Measurements from ENCODE around the gene PRAC2.
"Not testable (repeated sequence)": the region's sequence is repeated elsewhere in the genome, so short reads cannot be mapped to it uniquely, and the experiment has no call there.

Gene PRAC2

DNA sequence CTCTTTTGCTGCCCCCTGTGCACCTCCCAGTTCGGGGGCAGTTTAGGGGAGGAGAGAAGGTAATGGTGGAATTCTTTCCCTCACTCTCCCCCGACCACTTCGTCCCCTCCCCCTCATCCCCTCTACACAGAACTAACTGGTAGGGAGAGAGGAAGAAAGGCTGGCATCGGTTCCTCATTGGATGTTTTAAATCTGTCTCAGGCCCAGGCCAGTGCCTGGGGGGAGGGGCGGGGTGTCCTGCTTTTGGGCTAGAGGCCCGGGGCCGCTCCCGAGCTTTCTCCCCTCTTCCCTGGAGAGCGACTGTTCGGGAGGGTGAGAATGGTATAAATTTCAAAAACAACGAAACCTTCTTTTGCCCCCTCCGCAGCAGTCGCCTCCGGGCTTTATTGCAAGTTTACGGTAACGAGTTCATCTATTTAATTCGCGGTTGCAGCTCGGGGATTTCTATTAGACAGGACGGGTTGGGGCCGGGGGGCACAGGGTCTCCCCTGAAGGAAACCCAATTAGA lies at the start of gene PRAC2:
TSS of gene PRAC2 (plus strand) at position 271 of the 508 bp plus-strand sequence. CDS start 1,226 bp downstream, outside the sequence.
- DNase-seq (ENCODE audit: low read depth in 2 of 2): no peak

DNA sequence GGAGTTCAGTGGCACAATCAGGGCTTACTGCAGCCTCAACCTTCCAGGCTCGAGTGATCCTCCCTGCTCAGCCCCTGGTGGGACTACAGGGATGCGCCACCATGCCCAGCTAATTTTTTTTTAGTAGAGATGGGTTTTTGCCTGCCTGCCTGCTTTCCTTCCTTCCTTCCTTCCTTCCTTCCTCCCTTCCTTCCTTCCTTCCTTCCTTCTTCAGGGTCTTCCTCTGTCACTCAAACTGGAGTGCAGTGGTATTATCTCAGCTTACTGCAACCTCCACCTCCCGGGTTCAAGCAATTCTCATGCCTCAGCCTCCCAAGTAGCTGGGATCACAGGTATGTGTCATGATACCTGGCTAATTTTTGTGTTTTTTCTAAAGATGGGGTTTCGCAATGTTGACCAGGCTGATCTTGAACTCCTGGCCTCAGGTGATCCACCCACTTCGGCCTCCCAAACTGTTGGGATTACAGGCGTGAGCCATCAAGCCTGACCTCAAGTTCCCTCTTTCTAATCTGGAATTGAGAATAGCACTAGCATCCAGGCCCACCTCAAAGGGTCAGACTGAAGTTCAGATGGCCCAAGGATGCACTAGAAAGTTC lies 45.9 kb upstream of the PRAC2 start:
- DNase-seq (ENCODE audit: low read depth in 2 of 2): no peak

DNA sequence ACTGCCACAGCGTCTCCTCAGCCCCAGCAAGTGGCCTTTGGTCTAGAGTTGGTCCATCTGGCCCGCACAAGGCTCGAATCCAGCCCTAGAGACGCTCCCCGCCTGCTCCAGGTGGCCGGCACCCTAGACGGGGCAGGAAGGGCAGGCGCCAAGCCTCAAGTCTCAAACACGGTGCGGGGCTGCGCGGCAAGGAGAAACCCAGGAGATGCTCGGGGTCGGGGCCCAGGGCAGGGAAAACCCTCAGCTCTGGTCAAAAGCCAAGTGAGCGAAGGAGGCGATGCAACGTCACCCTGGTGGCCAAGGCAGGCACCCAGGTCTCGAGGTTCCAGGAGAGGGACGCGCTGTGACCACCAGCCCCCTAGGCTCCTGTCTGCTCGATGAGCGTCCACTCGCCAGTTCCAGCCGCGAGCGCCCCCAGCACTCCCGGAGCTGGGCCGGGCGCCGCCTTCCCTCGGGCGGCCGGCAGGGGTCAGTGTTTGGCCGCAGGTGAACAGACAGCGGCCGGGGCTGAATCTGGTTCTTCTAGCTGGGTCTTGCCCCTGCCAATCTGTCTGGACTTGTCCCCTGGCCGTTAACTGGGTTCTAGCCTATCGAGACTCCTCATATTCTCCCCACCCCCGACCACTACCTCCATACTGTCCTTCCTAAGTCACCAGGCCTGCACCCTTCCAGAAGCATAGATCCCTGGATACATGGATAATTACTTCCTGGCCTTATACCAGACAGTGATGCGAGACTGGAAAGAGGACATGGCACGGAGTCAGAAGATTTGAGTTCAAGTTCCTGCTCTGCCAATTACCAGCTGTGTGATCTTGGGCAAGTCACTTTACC lies 44.6 kb upstream of the PRAC2 start:
- DNase-seq (ENCODE audit: low read depth in 2 of 2): peak; percentile 39 to 42

DNA sequence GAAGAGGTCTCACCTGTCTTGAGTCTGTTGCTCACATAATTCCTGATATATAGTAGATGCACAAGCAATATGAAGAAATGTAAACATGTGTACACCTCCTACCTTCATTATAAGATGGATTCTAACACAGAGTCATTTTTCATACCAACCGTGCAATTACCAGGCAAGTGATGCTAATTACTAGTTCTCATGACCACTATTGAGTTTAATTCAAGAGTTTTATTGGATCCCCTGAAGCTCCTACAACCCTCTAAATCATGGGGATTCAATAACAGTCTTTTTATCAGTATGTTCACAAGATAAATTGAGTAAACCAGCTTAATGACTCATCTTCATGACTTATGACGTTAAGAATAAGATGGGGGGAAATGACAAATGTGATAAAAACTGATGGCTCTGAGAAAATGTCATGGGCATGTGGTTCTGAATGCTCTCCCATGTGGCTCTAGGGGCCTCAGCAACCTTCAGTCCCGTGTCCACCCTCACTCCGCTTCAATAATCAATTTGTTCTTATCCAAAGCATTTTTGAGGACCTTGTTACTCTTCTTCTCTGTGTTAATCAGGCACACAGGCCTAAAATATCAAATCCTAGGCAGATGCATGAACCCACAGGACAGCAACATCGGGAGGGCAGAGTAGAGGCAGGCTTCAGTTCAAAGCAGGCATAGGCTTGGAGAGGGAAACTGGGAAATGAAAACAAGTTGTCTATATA lies 43.4 kb upstream of the PRAC2 start:
- no peak for DNase-seq (ENCODE audit: low read depth in 2 of 2)

DNA sequence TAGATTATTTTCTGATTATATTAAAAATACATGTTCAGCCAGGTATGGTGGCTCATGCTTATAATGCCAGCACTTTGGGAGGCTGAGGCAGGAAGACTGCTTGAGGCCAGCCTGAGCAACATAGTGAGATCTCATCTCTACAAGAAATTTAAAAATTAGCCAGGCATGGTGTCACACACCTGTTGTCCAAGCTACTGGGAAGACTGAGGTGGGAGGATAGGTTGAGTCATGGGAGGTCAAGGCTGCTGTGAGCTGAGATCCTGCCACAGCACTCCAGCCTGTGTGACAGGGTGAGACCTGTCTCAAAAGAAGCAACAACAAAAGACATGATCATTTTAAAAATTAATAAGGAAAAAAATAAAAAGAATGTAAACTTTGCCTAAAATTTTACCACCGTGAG lies 41.4 kb upstream of the PRAC2 start:
- no peak for DNase-seq (ENCODE audit: low read depth in 2 of 2)

DNA sequence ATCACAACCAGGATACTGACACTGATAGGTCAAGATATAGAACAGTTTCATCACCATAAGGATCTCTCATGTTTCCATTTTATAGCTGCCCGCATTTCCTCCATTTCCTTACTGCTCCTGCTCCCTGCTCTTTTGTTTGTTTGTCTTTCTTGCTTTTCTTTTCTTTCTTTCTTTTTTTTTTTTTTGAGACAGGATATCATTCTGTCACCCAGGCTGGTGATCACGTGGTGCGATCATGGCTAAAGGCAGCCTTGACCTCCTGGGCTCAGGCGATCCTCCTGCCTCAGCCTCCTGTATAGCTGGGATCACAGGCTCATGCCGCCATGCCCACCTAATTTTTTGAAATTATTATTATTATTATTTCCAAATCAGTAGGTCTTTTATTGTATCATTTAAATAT lies 32.3 kb upstream of the PRAC2 start:
- no peak for DNase-seq (ENCODE audit: low read depth in 2 of 2)

DNA sequence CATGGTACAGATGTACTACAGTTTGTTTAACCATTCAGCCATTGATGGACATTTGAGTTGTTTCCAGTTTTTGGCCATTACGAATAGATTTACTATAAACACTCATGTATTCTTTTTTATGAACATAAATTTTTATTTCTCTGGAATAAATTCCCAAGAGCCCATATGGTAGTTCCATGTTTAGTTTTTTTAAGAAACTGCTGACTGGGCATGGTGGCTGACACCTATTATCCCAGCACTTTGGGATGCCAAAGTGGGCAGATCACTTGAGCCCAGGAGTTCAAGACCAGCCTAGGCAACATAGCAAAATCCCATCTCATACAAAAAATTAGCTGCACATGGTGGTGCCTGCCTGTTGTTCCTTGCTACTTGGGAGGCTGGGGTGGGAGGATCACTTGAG lies 30.9 kb upstream of the PRAC2 start:
- no peak for DNase-seq (ENCODE audit: low read depth in 2 of 2)

DNA sequence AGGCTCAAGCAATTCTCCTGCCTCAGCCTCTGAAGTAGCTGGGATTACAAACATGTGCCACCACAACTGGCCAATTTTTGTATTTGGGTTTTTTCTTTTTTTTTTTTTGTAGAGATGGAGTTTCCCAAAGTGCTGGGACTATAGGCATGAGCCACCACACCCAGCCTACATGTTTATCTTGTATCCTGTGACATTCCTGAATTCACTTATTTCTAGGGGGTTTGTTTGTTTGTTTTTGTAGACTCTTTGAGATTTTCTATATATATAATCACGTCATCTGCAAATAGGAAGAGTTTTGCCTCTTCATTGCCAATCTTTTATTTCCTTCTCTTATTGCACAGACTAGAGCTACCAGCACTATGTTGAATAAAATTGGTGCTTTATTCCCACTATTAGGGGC lies 29.8 kb upstream of the PRAC2 start:
- no peak for DNase-seq (ENCODE audit: low read depth in 2 of 2)

DNA sequence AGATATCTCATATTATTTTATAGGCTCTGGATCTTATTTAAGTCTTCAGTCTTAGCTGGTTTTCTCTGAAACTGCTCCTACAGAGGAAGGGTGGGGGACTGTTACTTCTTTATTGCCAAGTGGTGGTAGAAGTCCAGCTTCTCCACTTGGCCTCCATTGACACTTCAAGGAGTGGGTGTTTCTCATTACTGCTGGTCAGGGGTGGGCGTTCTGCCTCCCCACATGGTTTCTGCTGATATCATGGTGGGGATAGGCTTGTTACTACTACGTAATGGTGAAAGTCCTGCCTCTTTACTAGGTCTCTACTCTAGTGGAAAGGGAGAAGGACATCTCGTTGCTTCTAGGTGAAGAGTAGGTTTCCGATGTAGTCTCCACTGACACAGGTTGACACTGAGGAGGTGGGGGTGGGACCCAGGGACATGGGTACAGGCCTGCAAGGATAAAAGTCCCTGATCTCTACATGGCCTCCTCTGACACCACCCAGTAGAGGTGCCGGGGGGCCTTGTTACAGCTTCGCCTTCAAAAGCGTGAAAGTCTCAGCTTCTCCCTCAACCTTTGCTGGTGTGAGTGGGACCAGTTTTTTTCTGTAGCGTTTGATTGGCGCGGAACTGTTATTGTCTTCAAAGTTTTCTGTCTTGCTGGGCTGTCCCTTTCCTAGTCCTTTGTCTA lies 21.0 kb upstream of the PRAC2 start:
- no peak for DNase-seq (ENCODE audit: low read depth in 2 of 2)

DNA sequence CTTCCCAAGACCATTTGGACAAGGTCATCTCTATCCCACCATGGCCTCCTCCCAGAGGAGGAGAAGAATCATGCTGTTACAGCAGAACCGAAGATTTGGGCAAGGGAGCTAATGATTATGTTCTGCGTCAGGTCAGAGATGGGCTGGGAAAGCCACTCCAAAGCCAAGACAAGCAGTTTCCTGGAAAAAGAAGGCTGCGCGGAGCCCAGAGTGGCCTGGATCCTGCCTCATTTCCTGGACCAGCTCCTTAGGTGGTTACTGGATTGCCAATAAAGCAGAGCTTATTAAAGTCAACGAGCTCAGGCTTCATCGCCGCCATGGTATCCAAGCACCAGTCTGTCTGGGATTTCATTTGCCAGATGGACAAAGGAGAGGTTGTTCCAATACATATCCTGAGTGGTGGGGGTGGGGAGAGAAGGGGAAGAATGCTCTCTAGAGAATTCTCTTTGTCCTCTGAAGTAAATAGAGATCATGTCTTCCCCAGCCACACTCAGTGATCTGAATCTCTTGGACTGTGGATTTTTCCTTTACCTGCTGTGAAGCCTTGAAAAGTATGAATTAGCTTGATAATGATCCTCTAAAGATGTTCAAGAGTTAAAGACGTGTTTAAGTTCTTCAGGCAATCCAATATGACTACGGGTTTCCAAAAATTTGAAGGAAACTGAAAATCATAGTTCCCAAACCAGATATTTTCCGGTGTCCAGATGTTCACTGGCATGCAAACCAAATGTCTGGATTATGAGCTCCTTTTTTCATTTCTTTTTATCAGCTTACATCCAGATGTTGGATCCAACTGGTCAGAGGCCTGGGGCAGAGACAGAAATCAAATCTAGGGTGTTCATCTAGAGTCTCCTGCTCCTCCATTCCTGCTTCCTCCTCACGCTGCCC lies 18.4 kb upstream of the PRAC2 start:
- no peak for DNase-seq (ENCODE audit: low read depth in 2 of 2)

DNA sequence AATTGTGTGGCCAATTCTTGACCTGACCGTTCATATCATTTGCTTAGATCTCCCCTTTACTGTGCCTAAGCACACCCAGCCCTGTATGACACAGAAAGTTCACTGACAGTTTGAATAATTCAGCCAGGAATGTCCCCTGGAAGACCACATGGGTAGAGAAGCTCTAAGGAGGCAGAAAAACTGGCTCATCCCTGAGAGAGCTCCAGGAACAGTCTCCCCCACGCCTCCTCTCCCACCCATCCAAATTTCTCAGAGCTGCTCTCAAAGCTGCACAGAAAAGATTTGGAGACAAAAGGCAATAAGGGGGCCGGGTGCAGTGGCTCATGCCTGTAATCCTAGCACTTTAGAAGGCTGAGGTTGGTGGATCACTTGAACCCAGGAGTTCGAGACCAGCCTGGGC lies 11.9 kb upstream of the PRAC2 start:
- no peak for DNase-seq (ENCODE audit: low read depth in 2 of 2)

DNA sequence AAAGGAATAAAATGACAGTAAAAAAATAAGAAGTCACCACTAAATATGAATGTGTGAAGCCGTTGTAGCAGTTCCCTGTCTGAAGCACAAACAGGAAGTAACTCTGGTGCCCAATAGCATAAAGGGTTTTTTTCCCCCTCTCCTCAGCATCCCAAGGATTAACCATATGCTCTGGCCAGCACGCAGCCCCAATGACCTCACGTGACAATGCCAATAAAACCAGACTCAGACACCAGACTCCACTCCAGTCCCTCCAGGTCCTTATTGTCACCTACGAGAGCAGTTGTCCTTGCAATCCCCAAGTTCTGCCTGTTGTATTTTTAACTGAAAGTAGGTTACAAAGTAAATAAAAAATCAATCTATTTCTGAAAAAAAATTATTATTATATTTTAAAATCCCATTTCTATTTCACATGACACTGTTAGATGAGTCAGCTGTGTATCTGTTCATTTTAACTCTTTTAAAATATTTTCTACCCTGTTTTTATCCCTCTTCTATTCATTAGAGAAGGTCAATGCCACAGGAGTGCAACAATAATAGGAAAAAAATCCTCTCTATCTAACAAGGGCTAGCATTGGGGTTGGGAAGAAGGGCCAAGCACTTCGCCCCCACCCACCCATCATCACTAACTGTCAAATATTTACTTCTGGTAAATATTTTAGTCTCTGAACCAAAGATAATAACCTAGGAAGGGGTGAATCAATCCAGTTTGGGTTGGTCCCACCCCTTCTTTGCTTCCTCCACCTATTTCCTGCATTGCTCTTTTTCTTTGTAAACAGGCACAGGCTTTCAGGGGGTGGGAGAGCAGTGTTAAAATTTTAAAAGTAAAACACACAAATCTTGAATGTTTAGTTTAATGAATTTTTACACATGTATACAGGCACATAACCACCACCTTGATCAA lies 7.2 kb upstream of the PRAC2 start:
- DNase-seq (ENCODE audit: low read depth in 2 of 2): no peak

DNA sequence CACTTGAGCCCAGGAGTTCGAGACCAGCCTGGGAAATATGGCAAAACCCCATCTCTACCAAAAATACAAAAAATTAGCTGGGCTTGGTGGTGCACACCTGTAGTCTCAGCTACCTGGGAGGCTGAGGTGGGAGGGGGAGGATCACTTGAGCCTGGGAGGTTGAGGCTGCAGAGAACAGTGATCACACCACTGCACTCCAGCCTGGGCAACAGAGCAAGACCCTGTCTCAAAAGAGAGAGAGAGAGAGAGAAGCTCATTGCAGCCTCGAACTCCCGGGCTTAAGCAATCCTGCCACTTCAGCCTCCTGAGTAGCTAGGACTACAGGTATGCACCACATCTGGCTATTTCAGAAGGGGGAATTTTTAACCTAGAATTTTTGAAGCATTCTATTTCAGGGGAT lies 6.4 kb upstream of the PRAC2 start:
- DNase-seq (ENCODE audit: low read depth in 2 of 2): not testable (repeated sequence)

DNA sequence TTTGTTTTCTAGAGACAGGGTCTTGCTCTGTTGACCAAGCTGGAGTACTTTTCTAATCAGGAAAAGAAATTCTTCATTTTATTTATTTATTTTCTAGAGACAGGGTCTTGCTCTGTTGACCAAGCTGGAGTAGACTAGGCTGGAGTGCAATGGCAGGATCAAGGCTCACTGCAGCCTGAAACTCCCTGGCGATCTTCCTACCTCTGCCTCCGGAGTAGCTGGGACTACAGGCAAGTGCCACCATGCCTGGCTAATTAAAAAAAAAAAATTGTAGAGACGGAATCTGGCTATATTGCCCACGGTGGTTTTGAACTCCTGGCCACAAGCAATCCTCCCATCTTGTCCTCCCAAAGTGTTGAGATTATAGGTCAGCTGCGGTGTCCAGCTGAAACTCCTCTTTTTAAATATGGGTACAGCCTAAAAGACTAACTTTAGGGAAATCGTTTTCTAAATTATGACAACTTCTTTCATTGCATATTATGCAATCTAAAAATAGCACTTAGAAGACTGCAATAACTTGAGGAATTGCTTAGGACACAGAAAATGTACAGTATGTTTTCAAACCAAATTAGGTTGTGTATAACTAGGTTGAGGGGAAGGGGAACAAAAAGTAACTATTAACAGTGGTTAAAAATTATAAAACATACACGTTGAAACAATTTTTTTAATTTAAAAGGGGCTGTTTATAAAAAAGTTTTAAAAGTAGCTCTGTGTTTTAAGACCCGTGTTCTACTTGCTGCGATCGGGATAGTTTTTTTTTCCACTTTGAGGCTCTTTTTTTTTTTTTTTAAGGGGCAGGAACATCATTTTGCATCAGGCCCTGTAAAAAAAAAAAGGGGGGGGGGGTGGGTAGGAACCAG lies 5.4 kb upstream of the PRAC2 start:
- DNase-seq (ENCODE audit: low read depth in 2 of 2): no peak

DNA sequence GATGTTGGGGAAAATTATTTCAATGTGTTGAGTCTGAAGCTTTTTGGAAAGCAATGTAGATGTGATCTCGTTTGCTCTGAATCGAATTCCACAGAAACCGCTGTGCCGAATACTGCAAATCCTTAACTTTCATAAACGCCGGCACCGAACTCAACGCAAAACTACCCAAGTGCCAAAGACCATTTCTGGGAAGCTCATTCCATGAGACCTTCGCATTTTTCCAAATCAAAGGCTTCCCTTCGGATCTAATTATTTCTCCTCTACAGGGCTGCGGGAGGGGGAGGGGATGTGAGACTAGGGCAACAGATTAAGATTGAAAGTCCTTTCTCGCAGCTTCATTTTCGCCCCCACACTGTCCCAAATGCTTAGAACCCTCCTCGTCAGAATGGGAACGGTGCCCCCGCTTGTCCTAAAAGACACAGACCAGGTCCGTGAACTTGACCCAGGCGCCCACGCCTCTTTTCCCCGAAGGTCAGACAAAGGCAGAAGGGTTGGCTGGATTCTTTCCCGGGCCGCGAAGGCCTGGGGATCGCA lies 4.7 kb upstream of the PRAC2 start:
- no peak for DNase-seq (ENCODE audit: low read depth in 2 of 2)

DNA sequence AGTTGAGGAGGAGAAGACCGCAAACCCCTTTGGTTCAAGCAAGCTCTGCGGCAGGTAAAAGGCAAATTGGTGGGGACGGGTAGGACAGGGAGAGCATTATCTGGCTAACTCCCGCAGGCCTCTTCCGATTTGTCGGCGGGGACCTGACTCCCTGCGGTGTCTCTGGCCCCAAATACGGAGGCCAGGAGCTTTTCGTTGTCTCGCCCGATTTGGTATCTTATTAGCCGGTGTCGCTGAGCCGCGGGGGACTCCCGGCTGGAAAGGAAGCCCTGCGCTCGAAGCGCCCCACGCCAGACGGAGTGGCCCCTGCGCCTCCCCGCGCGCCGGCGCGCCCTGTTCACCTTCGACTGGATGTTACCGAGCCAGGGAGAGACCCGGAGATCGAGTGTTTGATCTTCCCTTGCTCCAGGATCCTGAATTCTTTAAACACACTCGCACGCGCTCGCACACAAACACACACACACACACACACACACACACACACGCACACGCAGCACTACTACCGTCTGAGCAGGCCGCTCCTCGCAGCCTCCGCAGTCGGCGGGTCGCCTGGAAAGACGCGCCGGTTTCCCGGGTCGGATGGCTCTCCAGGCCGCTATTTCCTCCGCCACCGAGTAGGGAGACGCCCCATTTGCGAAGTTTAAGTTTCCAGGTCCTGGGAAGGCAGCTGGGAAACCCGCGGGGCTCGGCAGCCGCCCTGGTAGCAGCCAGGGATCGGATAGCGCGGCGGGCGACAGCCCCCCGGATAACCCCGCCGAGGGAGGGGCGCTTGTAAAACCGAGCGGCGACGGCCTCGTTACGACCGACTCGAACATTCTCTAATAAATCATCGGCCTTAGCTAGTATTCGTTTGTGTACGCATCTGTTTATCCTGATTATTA lies 4.0 kb upstream of the PRAC2 start:
- DNase-seq (ENCODE audit: low read depth in 2 of 2): no peak

DNA sequence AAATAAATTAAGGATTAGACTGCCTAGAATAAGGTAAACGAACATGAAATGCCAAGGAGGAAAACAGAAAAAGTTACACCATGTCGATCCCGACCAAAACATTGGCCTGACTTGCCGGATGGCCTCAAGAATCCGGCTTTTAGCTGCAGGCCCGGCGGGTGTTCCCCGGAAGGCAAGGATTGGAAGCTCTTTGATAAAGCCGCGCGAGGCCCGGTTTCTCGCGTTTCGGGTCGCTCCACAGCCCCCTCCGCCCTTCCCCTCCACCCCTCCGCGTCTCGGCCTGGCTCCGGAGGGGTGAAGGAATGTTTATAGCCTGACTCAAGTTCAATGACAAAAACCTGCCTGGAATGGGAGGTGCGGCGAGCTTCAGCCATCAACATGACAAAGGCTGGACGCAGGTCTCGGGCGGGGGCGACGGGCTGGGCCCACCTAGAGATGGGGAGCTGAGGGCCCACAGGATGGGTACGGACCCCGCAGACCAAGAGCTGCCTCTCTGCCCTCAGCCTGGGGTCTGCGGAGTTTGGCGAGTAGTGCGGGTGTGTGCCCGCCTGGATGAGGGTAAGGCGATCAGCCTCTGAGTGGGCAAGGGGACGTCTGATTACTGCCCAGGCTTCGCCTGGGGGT lies 3.2 kb upstream of the PRAC2 start:
- no peak for DNase-seq (ENCODE audit: low read depth in 2 of 2)

All from stimulated activated CD8-positive, alpha-beta memory T cell treated with anti-CD3 and anti-CD28 coated beads, Interleukin-2, amount 100 ng/mL, for 1 hour (primary cell).